ENCODE results near the gene ALDH1L2.

Gene ALDH1L2

GRCh38 chr12:105033851-105034250 lies 50.4 kb downstream of the ALDH1L2 start:
- DNase-seq (ENCODE audit: low read depth in 3 of 3), result no peak

- DNase-seq (ENCODE audit: low read depth in 3 of 3), result no peak
These were observed 51.4 kb downstream of the ALDH1L2 start for GRCh38 chr12:105032703-105033357.

GRCh38 chr12:105030820-105031807 lies 53.1 kb downstream of the ALDH1L2 start:
- no peak for DNase-seq (ENCODE audit: low read depth in 3 of 3)

- no peak for DNase-seq (ENCODE audit: low read depth in 3 of 3)
These were observed 57.8 kb downstream of the ALDH1L2 start for GRCh38 chr12:105026411-105026810.

- DNase-seq (ENCODE audit: low read depth in 3 of 3), result no peak
These were observed 58.4 kb downstream of the ALDH1L2 start for GRCh38 chr12:105025890-105026289.

GRCh38 chr12:105024928-105025327 lies 59.3 kb downstream of the ALDH1L2 start:
- no peak for DNase-seq (ENCODE audit: low read depth in 3 of 3)

GRCh38 chr12:105020241-105020962 lies 63.9 kb downstream of the ALDH1L2 start:
- DNase-seq (ENCODE audit: low read depth in 3 of 3), result no peak

- no peak for DNase-seq (ENCODE audit: low read depth in 3 of 3)
These were observed 65.5 kb downstream of the ALDH1L2 start for GRCh38 chr12:105018776-105019175.

- DNase-seq (ENCODE audit: low read depth in 3 of 3), result no peak
These were observed 66.2 kb downstream of the ALDH1L2 start for GRCh38 chr12:105018012-105018411.

GRCh38 chr12:105015543-105015942 lies 68.7 kb downstream of the ALDH1L2 start:
- no peak for DNase-seq (ENCODE audit: low read depth in 3 of 3)

GRCh38 chr12:105014603-105015002 lies 69.7 kb downstream of the ALDH1L2 start:
- DNase-seq (ENCODE audit: low read depth in 3 of 3), result no peak

GRCh38 chr12:105013892-105014291 lies 70.4 kb downstream of the ALDH1L2 start:
- no peak for DNase-seq (ENCODE audit: low read depth in 3 of 3)

GRCh38 chr12:105001476-105001875 lies 82.8 kb downstream of the ALDH1L2 start:
- DNase-seq (ENCODE audit: low read depth in 3 of 3), result no peak

GRCh38 chr12:104999347-104999685 lies 84.9 kb downstream of the ALDH1L2 start:
- DNase-seq (ENCODE audit: low read depth in 3 of 3), result no peak

GRCh38 chr12:104998423-104999346 lies 85.6 kb downstream of the ALDH1L2 start:
- no peak for DNase-seq (ENCODE audit: low read depth in 3 of 3)

- DNase-seq (ENCODE audit: low read depth in 3 of 3), result no peak
These were observed 86.7 kb downstream of the ALDH1L2 start for GRCh38 chr12:104997541-104997940.

GRCh38 chr12:104994336-104994735 lies 89.9 kb downstream of the ALDH1L2 start:
- no peak for DNase-seq (ENCODE audit: low read depth in 3 of 3)

- no peak for DNase-seq (ENCODE audit: low read depth in 3 of 3)
These were observed 92.6 kb downstream of the ALDH1L2 start for GRCh38 chr12:104991565-104992128.

GRCh38 chr12:104990950-104991349 lies 93.3 kb downstream of the ALDH1L2 start:
- DNase-seq (ENCODE audit: low read depth in 3 of 3), result no peak

GRCh38 chr12:104986022-104986941 lies 98.0 kb downstream of the ALDH1L2 start, which contains the start of gene NOPCHAP1:
Gene NOPCHAP1 (plus strand): TSS chr12:104986316. CDS start chr12:104986353, 37 bp downstream.
- peak; percentile 68 to 74 (median 69) for DNase-seq (ENCODE audit: low read depth in 3 of 3)
